Panc1 (cell line): ENCODE measurements around the gene CALHM6. TPM values are rescaled to one million over a fixed set of nuclear protein-coding genes. Genes with fewer than 3 reads are reported as not detected.

ENCODE experiments used
- ATAC-seq: fragments of 200-7000 bp; cut with Tn5 transposase; 2 replicates; pipeline ENCODE4 v1.9.1; 2020; ENCODE audit warnings: mild to moderate bottlenecking, moderate library complexity
- BruUV-seq: library from RNA; stranded (reverse); fragments of 400-500 nt; replicated peaks from 2 replicates; lab custom pipeline; 2021; lab: Mats Ljungman, UMichigan
- CTCF ChIA-PET: fragments of 300-600 bp; sonication (Branson Sonifier 250); formaldehyde crosslinking; loops from one replicate; lab custom pipeline; 2022; ENCODE audit warnings: antibody characterized with exemption; lab: Charles Lee
- POLR2A ChIA-PET: fragments of 300-600 bp; sonication (Branson Sonifier 250); formaldehyde crosslinking; loops from one replicate; lab custom pipeline; 2022; ENCODE audit warnings: antibody characterized with exemption; lab: Charles Lee
- DNase-seq: peaks from one replicate; pipeline ENCODE4 v3.0.0-alpha.2; 2010; ENCODE audit warnings: low read depth, low spot score
- H3K27ac ChIP-seq: 2 replicates; pipeline ENCODE4 v1.5.1; 2011; ENCODE audit warnings: mild to moderate bottlenecking, low read length, inconsistent platforms
- H3K27me3 ChIP-seq: fragments of 200-500 bp; sonication (Bioruptor generic); 2 replicates; pipeline ENCODE4 v1.6.0; 2014; ENCODE audit warnings: low read length, inconsistent platforms; ENCODE audit not compliant: control insufficient read depth, insufficient read depth
- H3K36me3 ChIP-seq: fragments of 200-500 bp; sonication (Bioruptor generic); 2 replicates; pipeline ENCODE4 v1.5.1; 2014; ENCODE audit warnings: inconsistent platforms, mild to moderate bottlenecking, low read length, moderate library complexity; ENCODE audit not compliant: control insufficient read depth, insufficient read depth
- H3K4me1 ChIP-seq: 2 replicates; pipeline ENCODE4 v1.5.1; 2011; ENCODE audit warnings: inconsistent platforms, mild to moderate bottlenecking, low read length, moderate library complexity; ENCODE audit not compliant: control insufficient read depth, insufficient read depth
- H3K4me3 ChIP-seq, 2 experiments: 2 replicates each; pipeline ENCODE4 v1.5.1; 2011 to 2012; ENCODE audit warnings: low read depth in 2 of 2, low read length in 2 of 2, mild to moderate bottlenecking in 2 of 2, inconsistent platforms in 1 of 2, moderate library complexity in 1 of 2
- H3K9me3 ChIP-seq: fragments of 200-500 bp; sonication (Bioruptor generic); 2 replicates; pipeline ENCODE4 v1.5.1; 2014; ENCODE audit warnings: low read depth, mild to moderate bottlenecking, inconsistent platforms, low read length, moderate library complexity; ENCODE audit not compliant: control insufficient read depth, insufficient read depth
- CTCF ChIP-seq: fragments of 450-650 bp; IDR thresholded peaks from 2 replicates; pipeline ENCODE4 v1.5.1; 2017; ENCODE audit warnings: mild to moderate bottlenecking
- POLR2AphosphoS5 ChIP-seq: IDR thresholded peaks from 2 replicates; pipeline ENCODE4 v1.6.1; 2012; ENCODE audit warnings: mild to moderate bottlenecking, low read depth, low read length, moderate library complexity
- SIN3A ChIP-seq: IDR thresholded peaks from 2 replicates; pipeline ENCODE4 v1.6.1; 2012; ENCODE audit warnings: low read depth, mild to moderate bottlenecking, low read length, moderate library complexity, borderline replicate concordance; ENCODE audit not compliant: insufficient read depth
- TCF7L2 ChIP-seq: IDR thresholded peaks from 2 replicates; pipeline ENCODE4 v1.6.1; 2011; ENCODE audit warnings: mild to moderate bottlenecking, low read depth, low read length, inconsistent platforms
- in situ Hi-C: cut with HindIII; loops from 2 replicates; pipeline ENCODE4 v1.10.0; 2016; ENCODE audit warnings: low sequenced_read_pairs, low pct_unique_long_range_greater_than_20kb
- intact Hi-C: fragments of 100-400 bp; cut with micrococcal nuclease; formaldehyde crosslinking; loops from one replicate; pipeline ENCODE4 v1.10.0; 2022; ENCODE audit not compliant: unreplicated experiment
- total RNA-seq: library from RNA; stranded (reverse); gene quantifications from one replicate; pipeline ENCODE4 v1.2.1, GENCODE V29; 2021; ENCODE audit not compliant: unreplicated experiment
- TF ChIP-seq, protein P1 (sequence below), 2 experiments: IDR thresholded peaks; 2 replicates each; pipeline ENCODE4 v1.6.1; 2011 to 2012; ENCODE audit warnings: low read depth in 2 of 2, control low read depth in 1 of 2, low read length in 1 of 2, mild to moderate bottlenecking in 1 of 2, moderate library complexity in 1 of 2; ENCODE audit not compliant: insufficient read depth in 1 of 2

Gene CALHM6
- total RNA-seq, 1 experiment from 2014 or later = not detected

DNA sequence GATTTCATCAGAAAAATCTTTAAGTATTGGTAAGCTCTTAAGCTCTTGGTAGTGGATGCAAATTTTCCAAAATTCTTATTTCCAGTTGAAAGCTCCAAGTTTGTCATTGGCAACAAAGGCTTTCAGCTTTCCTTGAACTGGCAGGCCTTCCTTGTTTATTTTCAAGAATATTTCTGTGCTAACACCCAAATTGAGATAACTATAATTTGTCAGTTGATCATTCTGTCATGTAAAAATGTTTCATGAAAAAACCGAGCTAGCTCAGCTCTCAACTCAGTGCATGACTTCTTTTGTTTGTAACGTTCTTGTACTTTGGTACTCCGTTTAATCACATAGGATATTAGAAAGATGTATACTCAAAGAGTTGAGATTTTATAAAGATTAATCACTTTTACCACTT, 38.9 kb upstream of the CALHM6 start:
- no peak for ATAC-seq
- Histone ChIP-seq H3K4me3 (no peak overlapping the region), H3K36me3 (no peaks in the 10 kb centered on the region), H3K27ac (no peak overlapping the region), H3K9me3 (no peaks in the 10 kb centered on the region), H3K4me1 (no peaks in the 10 kb centered on the region), H3K27me3 (no peaks in the 10 kb centered on the region)
- BruUV-seq = no TSS peak
- CTCF ChIA-PET = no interaction called here
- TF ChIP-seq POLR2AphosphoS5 = no peak
- TF ChIP-seq, protein P1, sequence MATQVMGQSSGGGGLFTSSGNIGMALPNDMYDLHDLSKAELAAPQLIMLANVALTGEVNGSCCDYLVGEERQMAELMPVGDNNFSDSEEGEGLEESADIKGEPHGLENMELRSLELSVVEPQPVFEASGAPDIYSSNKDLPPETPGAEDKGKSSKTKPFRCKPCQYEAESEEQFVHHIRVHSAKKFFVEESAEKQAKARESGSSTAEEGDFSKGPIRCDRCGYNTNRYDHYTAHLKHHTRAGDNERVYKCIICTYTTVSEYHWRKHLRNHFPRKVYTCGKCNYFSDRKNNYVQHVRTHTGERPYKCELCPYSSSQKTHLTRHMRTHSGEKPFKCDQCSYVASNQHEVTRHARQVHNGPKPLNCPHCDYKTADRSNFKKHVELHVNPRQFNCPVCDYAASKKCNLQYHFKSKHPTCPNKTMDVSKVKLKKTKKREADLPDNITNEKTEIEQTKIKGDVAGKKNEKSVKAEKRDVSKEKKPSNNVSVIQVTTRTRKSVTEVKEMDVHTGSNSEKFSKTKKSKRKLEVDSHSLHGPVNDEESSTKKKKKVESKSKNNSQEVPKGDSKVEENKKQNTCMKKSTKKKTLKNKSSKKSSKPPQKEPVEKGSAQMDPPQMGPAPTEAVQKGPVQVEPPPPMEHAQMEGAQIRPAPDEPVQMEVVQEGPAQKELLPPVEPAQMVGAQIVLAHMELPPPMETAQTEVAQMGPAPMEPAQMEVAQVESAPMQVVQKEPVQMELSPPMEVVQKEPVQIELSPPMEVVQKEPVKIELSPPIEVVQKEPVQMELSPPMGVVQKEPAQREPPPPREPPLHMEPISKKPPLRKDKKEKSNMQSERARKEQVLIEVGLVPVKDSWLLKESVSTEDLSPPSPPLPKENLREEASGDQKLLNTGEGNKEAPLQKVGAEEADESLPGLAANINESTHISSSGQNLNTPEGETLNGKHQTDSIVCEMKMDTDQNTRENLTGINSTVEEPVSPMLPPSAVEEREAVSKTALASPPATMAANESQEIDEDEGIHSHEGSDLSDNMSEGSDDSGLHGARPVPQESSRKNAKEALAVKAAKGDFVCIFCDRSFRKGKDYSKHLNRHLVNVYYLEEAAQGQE (IDR thresholded peaks at IDR 0.05; ENCODE audit: insufficient read depth in 1 of 2, low read depth in 2 of 2, low read length in 1 of 2) = no peak
- no peak for TF ChIP-seq SIN3A
- TF ChIP-seq TCF7L2 = no peak
- no peak for TF ChIP-seq CTCF
- in situ Hi-C loops (no loop called here), intact Hi-C loops (no loop called here)
- no peak for DNase-seq
- POLR2A ChIA-PET = no interaction called here

- ATAC-seq = no peak
- in situ Hi-C loops = no loop called here
- POLR2A ChIA-PET = no interaction called here
Observed at GRCh38 chr6:116424001-116424400, 37.2 kb upstream of the CALHM6 start.

DNA sequence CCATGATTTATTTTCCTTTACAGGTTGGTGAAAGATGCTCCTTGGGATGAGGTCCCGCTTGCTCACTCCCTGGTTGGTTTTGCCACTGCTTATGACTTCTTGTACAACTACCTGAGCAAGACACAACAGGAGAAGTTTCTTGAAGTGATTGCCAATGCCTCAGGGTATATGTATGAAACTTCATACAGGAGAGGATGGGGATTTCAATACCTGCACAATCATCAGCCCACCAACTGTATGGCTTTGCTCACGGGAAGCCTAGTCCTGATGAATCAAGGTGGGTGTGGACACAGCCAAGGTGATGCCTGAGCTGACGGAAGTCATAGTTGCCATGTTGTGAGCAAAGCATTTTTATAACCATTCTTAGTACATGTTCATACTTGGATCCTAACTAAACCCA, 34.6 kb upstream of the CALHM6 start:
- CTCF ChIA-PET = no interaction called here

More at GRCh38 chr6:116424001-116424400, 37.2 kb upstream of the CALHM6 start:
- BruUV-seq = no TSS peak
- TF ChIP-seq POLR2AphosphoS5 = no peak
- no peak overlapping the region for H3K27ac ChIP-seq
- no peak overlapping the region for H3K4me3 ChIP-seq
- intact Hi-C loops = no loop called here
- no peaks in the 10 kb centered on the region for H3K36me3 ChIP-seq
- CTCF ChIA-PET = no interaction called here
- no peaks in the 10 kb centered on the region for H3K27me3 ChIP-seq
- DNase-seq = no peak
- no peaks in the 10 kb centered on the region for H3K4me1 ChIP-seq
- no peaks in the 10 kb centered on the region for H3K9me3 ChIP-seq

More for the DNA sequence above, 34.6 kb upstream of the CALHM6 start:
- in situ Hi-C loops (no loop called here), intact Hi-C loops (no loop called here)
- BruUV-seq = no TSS peak
- ATAC-seq = no peak
- Histone ChIP-seq H3K27me3 (no peaks in the 10 kb centered on the region), H3K4me1 (no peaks in the 10 kb centered on the region), H3K4me3 (no peak overlapping the region), H3K9me3 (no peaks in the 10 kb centered on the region), H3K36me3 (no peaks in the 10 kb centered on the region), H3K27ac (no peak overlapping the region)
- TF ChIP-seq SIN3A (no peak), POLR2AphosphoS5 (no peak), TCF7L2 (no peak), CTCF (no peak)
- TF ChIP-seq, protein P1 (IDR thresholded peaks at IDR 0.05; ENCODE audit: insufficient read depth in 1 of 2, low read depth in 2 of 2, low read length in 1 of 2) = no peak
- POLR2A ChIA-PET = no interaction called here
- no peak for DNase-seq
